Measurements from ENCODE around the gene DLX4. TPM values are rescaled to one million over a fixed set of nuclear protein-coding genes. Genes with fewer than 3 reads are reported as not detected.

Gene DLX4
- total RNA-seq, 1 experiment from 2014 or later = 2.5 TPM

DNA sequence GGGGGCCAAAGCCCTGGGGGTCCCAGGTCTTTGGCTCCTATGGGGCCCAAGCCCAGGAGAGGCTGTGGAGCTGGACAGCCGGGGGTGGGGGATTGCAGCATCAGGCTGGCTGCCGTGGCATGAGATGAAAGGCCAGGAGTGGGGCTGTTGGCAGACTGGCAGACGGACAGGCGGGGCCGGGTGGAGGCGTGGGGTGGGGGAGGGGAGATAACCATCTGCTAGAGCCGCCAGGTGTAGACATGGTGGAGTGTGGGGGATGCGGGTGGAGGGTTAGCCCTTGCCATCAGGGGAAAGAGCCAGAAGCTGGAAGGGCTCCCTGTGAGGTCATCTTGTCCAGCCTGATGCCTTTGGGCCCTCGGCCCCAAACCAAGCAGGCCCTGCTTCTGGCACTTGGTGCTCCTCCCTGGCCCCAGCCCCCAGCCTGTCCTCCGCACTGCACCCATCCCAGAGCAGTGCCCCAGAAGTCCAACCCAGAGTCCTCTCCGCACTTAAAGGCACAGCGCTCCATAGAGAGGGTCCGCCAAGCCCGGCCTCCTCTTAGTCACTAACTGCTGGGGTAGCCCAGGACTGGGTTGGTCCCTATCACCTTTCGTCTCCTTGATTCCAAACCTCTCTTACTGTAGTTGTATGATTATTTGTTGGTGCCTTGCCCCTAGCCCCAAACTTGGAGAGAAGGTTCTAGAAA lies 33.3 kb upstream of the DLX4 start:
- Histone ChIP-seq H2AFZ (ENCODE audit: low read length) (no peak overlapping the region), H2BK12ac (ENCODE audit: insufficient read length, low read depth, low read length) (no peak overlapping the region), H4K5ac (ENCODE audit: insufficient read length, low read depth, low read length) (no peak overlapping the region), H3K9me3 (ENCODE audit: control insufficient read depth, low read depth, low read length) (no peaks in the 10 kb centered on the region), H4K8ac (replicated peaks; ENCODE audit: insufficient read length, low read depth, low read length) (no peak overlapping the region), H2BK5ac (ENCODE audit: insufficient read length, low read length) (no peak overlapping the region), H2BK120ac (ENCODE audit: low read depth, low read length, poor library complexity, severe bottlenecking) (no peak overlapping the region), H3T11ph (ENCODE audit: low read length) (no peak overlapping the region), H3K56ac (ENCODE audit: insufficient read length, low read depth, low read length) (no peak overlapping the region), H3K27me3 (ENCODE audit: insufficient read depth, low read length) (no peaks in the 10 kb centered on the region), H2AK5ac (ENCODE audit: insufficient read length, low read length) (no peak overlapping the region), H3K14ac (ENCODE audit: insufficient read depth, low read length) (peak overlapping the region; percentile 37; the same call in 1 of the 2 replicates), H3K18ac (ENCODE audit: insufficient read length, low read depth, low read length) (peak overlapping the region; percentile 34), H4K20me1 (ENCODE audit: control insufficient read depth, insufficient read depth, insufficient read length) (peaks cover 3% of the 10 kb centered on the region), H3K4ac (ENCODE audit: low read depth, low read length) (no peak overlapping the region), H3K79me2 (ENCODE audit: insufficient read depth, low read length) (no peaks in the 10 kb centered on the region), H3K23ac (ENCODE audit: insufficient read length, low read depth, low read length) (no peak overlapping the region), H3K4me1 (ENCODE audit: insufficient read depth, low read length) (no peaks in the 10 kb centered on the region), H2BK15ac (ENCODE audit: low read depth, low read length) (no peak overlapping the region), H4K91ac (ENCODE audit: insufficient read length, low read depth, low read length) (no peak overlapping the region), H3K9ac (ENCODE audit: extremely low read depth, insufficient read length, low read length) (no peak overlapping the region), H3K4me2 (ENCODE audit: insufficient read depth, insufficient read length, low read length) (no peak overlapping the region), H3K23me2 (ENCODE audit: insufficient read length, low read depth, low read length, poor library complexity, severe bottlenecking) (peaks cover 2% of the 10 kb centered on the region), H2BK20ac (ENCODE audit: low read depth, low read length, poor library complexity, severe bottlenecking) (no peak overlapping the region), H3K79me1 (ENCODE audit: insufficient read depth, low read depth, low read length, poor library complexity, severe bottlenecking) (no peaks in the 10 kb centered on the region), H3K27ac (ENCODE audit: insufficient read length, low read depth, low read length) (no peak overlapping the region)
- no peaks in the 10 kb centered on the region; a peak in 1 of 5 replicates for H3K9me3 Mint-ChIP-seq
- peaks cover 12 to 24% of the 10 kb centered on the region in 2 experiments for H3K4me1 Mint-ChIP-seq
- TF ChIP-seq, protein P1, sequence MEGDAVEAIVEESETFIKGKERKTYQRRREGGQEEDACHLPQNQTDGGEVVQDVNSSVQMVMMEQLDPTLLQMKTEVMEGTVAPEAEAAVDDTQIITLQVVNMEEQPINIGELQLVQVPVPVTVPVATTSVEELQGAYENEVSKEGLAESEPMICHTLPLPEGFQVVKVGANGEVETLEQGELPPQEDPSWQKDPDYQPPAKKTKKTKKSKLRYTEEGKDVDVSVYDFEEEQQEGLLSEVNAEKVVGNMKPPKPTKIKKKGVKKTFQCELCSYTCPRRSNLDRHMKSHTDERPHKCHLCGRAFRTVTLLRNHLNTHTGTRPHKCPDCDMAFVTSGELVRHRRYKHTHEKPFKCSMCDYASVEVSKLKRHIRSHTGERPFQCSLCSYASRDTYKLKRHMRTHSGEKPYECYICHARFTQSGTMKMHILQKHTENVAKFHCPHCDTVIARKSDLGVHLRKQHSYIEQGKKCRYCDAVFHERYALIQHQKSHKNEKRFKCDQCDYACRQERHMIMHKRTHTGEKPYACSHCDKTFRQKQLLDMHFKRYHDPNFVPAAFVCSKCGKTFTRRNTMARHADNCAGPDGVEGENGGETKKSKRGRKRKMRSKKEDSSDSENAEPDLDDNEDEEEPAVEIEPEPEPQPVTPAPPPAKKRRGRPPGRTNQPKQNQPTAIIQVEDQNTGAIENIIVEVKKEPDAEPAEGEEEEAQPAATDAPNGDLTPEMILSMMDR (conservative IDR thresholded peaks at IDR 0.05) = no peak
- no CpG with 5 or more reads among the region's 15 CpGs for WGBS (ENCODE audit: extremely low coverage, insufficient read length, low lambda C conversion rate)
- no peak for DNase-seq
- no peaks in the 10 kb centered on the region for H3K36me3 Mint-ChIP-seq (ENCODE audit: insufficient read depth in 1 of 3, low read depth in 3 of 3)
- H3K27ac Mint-ChIP-seq = no peak overlapping the region
- H3K4me3 Mint-ChIP-seq = no peak overlapping the region
- H3K27me3 Mint-ChIP-seq (ENCODE audit: low read depth) = peaks cover 58% of the 10 kb centered on the region

All from H9 (cell line).